H1 (cell line): ENCODE data around the gene TSFM. TPM values are rescaled to one million over a fixed set of nuclear protein-coding genes. Genes with fewer than 3 reads are reported as not detected.

Experiments used
- ASH2L ChIP-seq: fragments of 200-600, 300-600 bp; sonication (generic); IDR thresholded peaks from one replicate; pipeline ENCODE4 v1.7.1; 2017; ENCODE audit warnings: low read length
- ATF3 ChIP-seq: IDR thresholded peaks from 2 replicates; pipeline ENCODE4 v1.6.1; 2011; ENCODE audit warnings: low read depth, mild to moderate bottlenecking, low read length; ENCODE audit not compliant: insufficient read depth
- CBX5 ChIP-seq: fragments of 300-800, 300-1000 bp; sonication (generic); IDR thresholded peaks from 2 replicates; pipeline ENCODE4 v1.7.1; 2016; ENCODE audit warnings: antibody characterized with exemption, low read length, low read depth
- CREB1 ChIP-seq: IDR thresholded peaks from 2 replicates; pipeline ENCODE4 v1.6.1; 2012; ENCODE audit warnings: inconsistent platforms
- CTBP2 ChIP-seq: IDR thresholded peaks from 2 replicates; pipeline ENCODE4 v1.7.0; 2011; ENCODE audit warnings: borderline replicate concordance, mild to moderate bottlenecking, moderate library complexity, mixed read lengths, low read length; ENCODE audit not compliant: insufficient read depth, insufficient read length
- CTCF ChIP-seq, 3 experiments: IDR thresholded peaks; 1 replicate in 2 of 3; 2 replicates in 1 of 3; pipeline versions ENCODE4 v1.5.1 to v1.6.1; 2011; ENCODE audit warnings: low read length in 3 of 3, mild to moderate bottlenecking in 3 of 3, inconsistent platforms in 2 of 3, low read depth in 1 of 3, moderate library complexity in 1 of 3; ENCODE audit not compliant: insufficient read depth in 1 of 3; ENCODE audit errors: control extremely low read depth in 1 of 3
- EGR1 ChIP-seq: IDR thresholded peaks from 2 replicates; pipeline ENCODE4 v1.6.1; 2011; ENCODE audit warnings: low read depth, low read length, borderline replicate concordance
- KDM1A ChIP-seq: fragments of 200-600, 300-600 bp; sonication (generic); IDR thresholded peaks from 2 replicates; pipeline ENCODE4 v1.7.1; 2016; ENCODE audit warnings: mild to moderate bottlenecking, low read length, borderline replicate concordance
- NRF1 ChIP-seq: IDR thresholded peaks from 2 replicates; pipeline ENCODE4 v1.6.1; 2011; ENCODE audit warnings: mild to moderate bottlenecking, low read depth, low read length, improper control_type of control experiment
- PHF8 ChIP-seq: fragments of 200-600 bp; sonication (generic); conservative IDR thresholded peaks from 2 replicates; pipeline ENCODE4 v1.7.1; 2012; ENCODE audit warnings: low read depth, mild to moderate bottlenecking, inconsistent platforms, low read length, moderate library complexity
- POU5F1 ChIP-seq: IDR thresholded peaks from 2 replicates; pipeline ENCODE4 v1.6.1; 2011; ENCODE audit warnings: low read depth, mild to moderate bottlenecking, low read length, moderate library complexity
- RAD21 ChIP-seq, 2 experiments: IDR thresholded peaks in 1 of 2; conservative IDR thresholded peaks in 1 of 2; 2 replicates each; pipeline ENCODE4 v1.6.1; 2011; ENCODE audit warnings: low read depth in 2 of 2, low read length in 2 of 2, improper control_type of control experiment in 1 of 2, inconsistent platforms in 1 of 2, mild to moderate bottlenecking in 1 of 2, moderate library complexity in 1 of 2
- SAP30 ChIP-seq: fragments of 300-600 bp; sonication (generic); IDR thresholded peaks from 2 replicates; pipeline ENCODE4 v1.7.1; 2012; ENCODE audit warnings: low read length, moderate library complexity, mild to moderate bottlenecking, inconsistent platforms; ENCODE audit not compliant: insufficient read depth, insufficient replicate concordance
- SP1 ChIP-seq: IDR thresholded peaks from 2 replicates; pipeline ENCODE4 v1.6.1; 2011; ENCODE audit warnings: low read depth, low read length
- SP2 ChIP-seq: IDR thresholded peaks from 2 replicates; pipeline ENCODE4 v1.6.1; 2012; ENCODE audit warnings: mild to moderate bottlenecking, low read length, inconsistent platforms
- SP4 ChIP-seq: IDR thresholded peaks from 2 replicates; pipeline ENCODE4 v1.6.1; 2012; ENCODE audit warnings: low read length, inconsistent platforms
- SRF ChIP-seq: IDR thresholded peaks from 2 replicates; pipeline ENCODE4 v1.6.1; 2011; ENCODE audit warnings: mild to moderate bottlenecking, low read depth, low read length, moderate library complexity
- TAF1 ChIP-seq: IDR thresholded peaks from 2 replicates; pipeline ENCODE4 v1.6.1; 2011; ENCODE audit warnings: mild to moderate bottlenecking, low read depth, low read length
- polyA plus RNA-seq, 7 experiments: library from polyadenylated mRNA; depleted of rRNA in 3 of 7; stranded (reverse) in 5 of 7; unstranded in 2 of 7; fragments of >200 nt in 5 of 7; fragments of 200-250 nt in 2 of 7; gene quantifications; 1 replicate in 5 of 7; 2 replicates in 1 of 7; 4 replicates in 1 of 7; pipeline versions ENCODE4 v1.2.1 to v1.2.3, GENCODE V29; 2011 to 2013; ENCODE audit warnings: missing spikeins in 2 of 7, mixed read lengths in 2 of 7
- total RNA-seq: library from RNA; stranded (reverse); fragmentation: NEBNext Ultra II Directional; extraction: Animal tissue kit (Norgen Biotek cat#: 25700); gene quantifications from 2 replicates; pipeline ENCODE4 v1.2.1, GENCODE V29; 2021

The TSFM gene
- total and polyA plus RNA-seq, 2 of the 8 experiments (the other 6 are each of a cell fraction or from before 2014, with no cell fraction given): 17.4 to 49.8 TPM

GRCh38 chr12:57751788-57752667 lies 30.6 kb upstream of the TSFM start, which contains the start of gene CDK4 (continued):
- TF ChIP-seq SP1 (peak; percentile 75; the same call in 1 of the 2 replicates), ATF3 (peak; percentile 99), SAP30 (peak; percentile 93), POU5F1 (no peak), ASH2L (no peak), SP4 (peak; percentile 97), KDM1A (no peak), SP2 (peak; percentile 37; the same call in 1 of the 2 replicates), CBX5 (no peak), RAD21 (IDR thresholded peaks at IDR 0.05 in 1 of 2, conservative IDR thresholded peaks at IDR 0.05 in 1 of 2; ENCODE audit: low read depth in 2 of 2, low read length in 2 of 2) (no peak), NRF1 (peak; percentile 29; the same call in 1 of the 2 replicates), PHF8 (peak; percentile 78), CTCF (IDR thresholded peaks at IDR 0.05; ENCODE audit: control extremely low read depth in 1 of 3, insufficient read depth in 1 of 3, low read depth in 1 of 3, low read length in 3 of 3) (no peak), EGR1 (peak; percentile 64; the same call in 1 of the 2 replicates), CREB1 (peak; percentile 80), SRF (0 out of 2 replicates have a peak, but pooled peaks have one; percentile 22), TAF1 (peak; percentile 86), CTBP2 (peak; percentile 56)
- TF ChIP-seq, all 59 proteins: peak for 29
